GM12865 (cell line): Measurements from ENCODE around the gene MACF1.

ENCODE experiments used
- DNase-seq: peaks from one replicate; pipeline ENCODE4 v3.0.0; 2010; ENCODE audit warnings: low read depth
- H3K4me3 ChIP-seq: 2 replicates; pipeline ENCODE4 v1.5.1; 2011; ENCODE audit warnings: mild to moderate bottlenecking, low read depth, low read length, control low read depth
- CTCF ChIP-seq: IDR thresholded peaks from 2 replicates; pipeline ENCODE4 v1.5.1; 2011; ENCODE audit warnings: low read length, control low read depth, low read depth, inconsistent platforms; ENCODE audit not compliant: insufficient read depth; ENCODE audit errors: missing control alignments

MACF1 gene

GRCh38 chr1:39406533-39407450 is 202.3 kb downstream of the MACF1 start:
- H3K4me3 ChIP-seq: no peak overlapping the region
- TF ChIP-seq CTCF: no peak
- DNase-seq: no peak

GRCh38 chr1:39407510-39407895 is 203.0 kb downstream of the MACF1 start:
- DNase-seq: no peak

GRCh38 chr1:39407896-39408640 is 203.6 kb downstream of the MACF1 start:
- DNase-seq: no peak
- no peak for TF ChIP-seq CTCF
- peak overlapping the region; percentile 70 for H3K4me3 ChIP-seq

More at GRCh38 chr1:39407510-39407895, 203.0 kb downstream of the MACF1 start:
- H3K4me3 ChIP-seq: peak overlapping the region; percentile 70; the same call in 1 of the 2 replicates
- no peak for TF ChIP-seq CTCF

- no peak for TF ChIP-seq CTCF
- peak; percentile 91 for DNase-seq
- H3K4me3 ChIP-seq: peak overlapping the region; percentile 70
Measured at GRCh38 chr1:39408641-39409054, 204.2 kb downstream of the MACF1 start.

GRCh38 chr1:39409055-39409816 is 204.7 kb downstream of the MACF1 start:
- TF ChIP-seq CTCF: no peak
- no peak for DNase-seq
- peak overlapping the region; percentile 54 for H3K4me3 ChIP-seq

GRCh38 chr1:39410915-39411436 is 206.5 kb downstream of the MACF1 start:
- no peak overlapping the region for H3K4me3 ChIP-seq
- DNase-seq: peak; percentile 72
- TF ChIP-seq CTCF: peak; percentile 60
